Tibial artery (tissue), 4 donors: Measurements from ENCODE around the gene PDSS2.
A peak's percentile ranks its signal among the peaks of the same experiment; 100 is the strongest.

Experiments used
- DNase-seq, 2 donors: peaks; one replicate each; pipeline ENCODE4 v3.0.0-alpha.2; 2019
- H3K27ac ChIP-seq, 2 donors: fragments of 200-600 bp; sonication (generic) in 1 of 2; 1 replicate in 1 of 2; 2 replicates in 1 of 2; pipeline ENCODE4 v1.5.1; 2018 to 2019; ENCODE audit warnings: mild to moderate bottlenecking in 1 of 2
- H3K27me3 ChIP-seq, 2 donors: fragments of 200-600 bp; sonication (generic) in 1 of 2; one replicate each; pipeline versions ENCODE4 v1.5.1 to v1.6.0; 2016 to 2019
- H3K36me3 ChIP-seq, 3 donors: fragments of 200-600 bp; sonication (generic) in 2 of 3; one replicate each; pipeline ENCODE4 v1.5.1; 2016 to 2019; ENCODE audit warnings: mild to moderate bottlenecking in 2 of 3
- H3K4me1 ChIP-seq, 4 donors: fragments of 200-600 bp; sonication (generic) in 2 of 4; 1 replicate in 3 of 4; 2 replicates in 1 of 4; pipeline ENCODE4 v1.5.1; 2016 to 2019
- H3K4me3 ChIP-seq, 2 donors: fragments of 200-600 bp; sonication (generic) in 1 of 2; 1 replicate in 1 of 2; 2 replicates in 1 of 2; pipeline ENCODE4 v1.5.1; 2018 to 2019; ENCODE audit warnings: mild to moderate bottlenecking in 2 of 2
- H3K9me3 ChIP-seq, 3 donors: fragments of 200-600 bp; sonication (generic) in 1 of 3; one replicate each; pipeline ENCODE4 v1.5.1; 2016 to 2019
- intact Hi-C: fragments of 100-400 bp; cut with DNase I; formaldehyde crosslinking; loops from one replicate; pipeline ENCODE4 v1.15.0; 2023; ENCODE audit warnings: low total_unique reads
- TF ChIP-seq, protein P1 (sequence below), 2 experiments: fragments of 200-600 bp in 1 of 2; fragments of 450-650 bp in 1 of 2; IDR thresholded peaks; one replicate each; pipeline ENCODE4 v1.5.1; 2017 to 2019; ENCODE audit warnings: antibody characterized with exemption in 2 of 2, mild to moderate bottlenecking in 1 of 2, moderate library complexity in 1 of 2

Gene PDSS2

DNA sequence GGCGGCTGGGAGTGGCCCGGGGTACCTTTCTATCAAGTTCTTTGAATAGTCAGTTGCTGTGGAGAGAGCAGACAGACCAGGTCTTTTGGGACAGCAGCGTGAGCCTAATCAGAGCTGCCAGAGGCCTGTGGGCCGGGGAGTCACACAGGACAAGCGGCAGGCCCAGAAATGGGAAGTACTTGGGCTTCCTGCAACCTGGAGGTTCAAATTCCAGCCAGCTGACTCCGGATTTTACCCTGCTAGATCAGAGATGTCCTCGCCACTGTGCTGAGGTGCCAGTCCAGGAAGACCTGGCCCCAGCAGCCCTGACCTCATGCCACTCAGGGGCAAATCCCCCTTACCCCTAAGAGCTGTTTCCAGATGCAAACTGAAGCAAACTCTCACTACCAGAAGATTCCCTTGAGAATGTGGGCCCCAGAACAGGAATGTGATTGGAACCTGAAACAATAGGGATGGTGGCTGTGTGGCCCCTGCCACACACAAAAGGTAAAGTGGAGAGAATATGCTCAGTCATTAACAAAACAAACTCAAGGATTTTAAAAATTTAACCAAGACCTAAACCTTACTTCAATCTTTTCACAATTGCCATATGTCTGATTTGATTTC, 353.8 kb downstream of the PDSS2 start:
- TF ChIP-seq, protein P1, sequence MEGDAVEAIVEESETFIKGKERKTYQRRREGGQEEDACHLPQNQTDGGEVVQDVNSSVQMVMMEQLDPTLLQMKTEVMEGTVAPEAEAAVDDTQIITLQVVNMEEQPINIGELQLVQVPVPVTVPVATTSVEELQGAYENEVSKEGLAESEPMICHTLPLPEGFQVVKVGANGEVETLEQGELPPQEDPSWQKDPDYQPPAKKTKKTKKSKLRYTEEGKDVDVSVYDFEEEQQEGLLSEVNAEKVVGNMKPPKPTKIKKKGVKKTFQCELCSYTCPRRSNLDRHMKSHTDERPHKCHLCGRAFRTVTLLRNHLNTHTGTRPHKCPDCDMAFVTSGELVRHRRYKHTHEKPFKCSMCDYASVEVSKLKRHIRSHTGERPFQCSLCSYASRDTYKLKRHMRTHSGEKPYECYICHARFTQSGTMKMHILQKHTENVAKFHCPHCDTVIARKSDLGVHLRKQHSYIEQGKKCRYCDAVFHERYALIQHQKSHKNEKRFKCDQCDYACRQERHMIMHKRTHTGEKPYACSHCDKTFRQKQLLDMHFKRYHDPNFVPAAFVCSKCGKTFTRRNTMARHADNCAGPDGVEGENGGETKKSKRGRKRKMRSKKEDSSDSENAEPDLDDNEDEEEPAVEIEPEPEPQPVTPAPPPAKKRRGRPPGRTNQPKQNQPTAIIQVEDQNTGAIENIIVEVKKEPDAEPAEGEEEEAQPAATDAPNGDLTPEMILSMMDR (IDR thresholded peaks at IDR 0.05): no peak
- peak in 1 of 2 donors; percentile 23 for DNase-seq
- Histone ChIP-seq H3K9me3 (no peaks in the 10 kb centered on the region), H3K4me3 (no peak overlapping the region), H3K27ac (no peak overlapping the region), H3K4me1 (peaks cover 0 to 4% (median 0%) of the 10 kb centered on the region in 4 donors), H3K36me3 (no peaks in the 10 kb centered on the region), H3K27me3 (no peaks in the 10 kb centered on the region)
- intact Hi-C loops: no loop called here

DNA sequence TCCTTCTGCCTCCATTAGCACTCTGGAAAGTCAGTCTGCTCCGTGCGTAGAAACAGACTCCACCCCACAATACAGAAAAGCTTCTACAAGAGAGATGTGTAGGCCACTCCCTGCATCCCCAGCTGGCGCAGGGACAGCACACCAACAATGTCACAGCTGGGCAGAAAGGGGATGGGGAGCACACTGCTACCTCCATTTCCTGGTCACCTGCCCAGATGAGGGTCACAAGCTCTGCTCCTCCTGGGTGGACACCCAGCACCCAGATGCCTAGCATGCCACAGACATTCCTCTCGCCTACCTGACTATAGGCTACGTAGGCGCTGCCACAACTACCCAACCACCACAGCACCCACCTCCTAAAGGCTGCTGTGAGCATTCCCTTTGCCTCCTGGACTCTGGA, 356.3 kb downstream of the PDSS2 start:
- peak in 1 of 2 donors; percentile 33 for DNase-seq

More for the DNA sequence above, 356.3 kb downstream of the PDSS2 start:
- Histone ChIP-seq H3K4me1 (peaks cover 0 to 3% (median 0%) of the 10 kb centered on the region in 4 donors), H3K27ac (no peak overlapping the region), H3K4me3 (no peak overlapping the region), H3K9me3 (no peaks in the 10 kb centered on the region), H3K27me3 (no peaks in the 10 kb centered on the region), H3K36me3 (no peaks in the 10 kb centered on the region)
- intact Hi-C loops: no loop called here
- TF ChIP-seq, protein P1 (IDR thresholded peaks at IDR 0.05): no peak
